Mucosa of stomach (tissue), 1 donor: Measurements from ENCODE around the gene ZFAND2B.
A peak's percentile ranks its signal among the peaks of the same experiment; 100 is the strongest.

Source experiments
- H3K27me3 ChIP-seq: one replicate; pipeline ENCODE4 v1.7.0; 2013; ENCODE audit warnings: mild to moderate bottlenecking, low read length; ENCODE audit not compliant: control insufficient read depth, insufficient read depth
- H3K36me3 ChIP-seq: one replicate; pipeline ENCODE4 v1.7.0; 2013; ENCODE audit warnings: low read length; ENCODE audit not compliant: control insufficient read depth, insufficient read depth
- H3K4me1 ChIP-seq: one replicate; pipeline ENCODE4 v1.7.0; 2013; ENCODE audit warnings: mild to moderate bottlenecking, low read length; ENCODE audit not compliant: control insufficient read depth, insufficient read depth
- H3K4me3 ChIP-seq: one replicate; pipeline ENCODE4 v1.7.0; 2013; ENCODE audit warnings: low read length
- H3K9ac ChIP-seq: one replicate; pipeline ENCODE4 v1.7.0; 2013; ENCODE audit warnings: mild to moderate bottlenecking, low read length, moderate library complexity
- H3K9me3 ChIP-seq: one replicate; pipeline ENCODE4 v1.7.0; 2013; ENCODE audit warnings: mild to moderate bottlenecking, low read length, moderate library complexity; ENCODE audit not compliant: control insufficient read depth
- donor health status: Pancreatic carcinoma.

Gene ZFAND2B

DNA sequence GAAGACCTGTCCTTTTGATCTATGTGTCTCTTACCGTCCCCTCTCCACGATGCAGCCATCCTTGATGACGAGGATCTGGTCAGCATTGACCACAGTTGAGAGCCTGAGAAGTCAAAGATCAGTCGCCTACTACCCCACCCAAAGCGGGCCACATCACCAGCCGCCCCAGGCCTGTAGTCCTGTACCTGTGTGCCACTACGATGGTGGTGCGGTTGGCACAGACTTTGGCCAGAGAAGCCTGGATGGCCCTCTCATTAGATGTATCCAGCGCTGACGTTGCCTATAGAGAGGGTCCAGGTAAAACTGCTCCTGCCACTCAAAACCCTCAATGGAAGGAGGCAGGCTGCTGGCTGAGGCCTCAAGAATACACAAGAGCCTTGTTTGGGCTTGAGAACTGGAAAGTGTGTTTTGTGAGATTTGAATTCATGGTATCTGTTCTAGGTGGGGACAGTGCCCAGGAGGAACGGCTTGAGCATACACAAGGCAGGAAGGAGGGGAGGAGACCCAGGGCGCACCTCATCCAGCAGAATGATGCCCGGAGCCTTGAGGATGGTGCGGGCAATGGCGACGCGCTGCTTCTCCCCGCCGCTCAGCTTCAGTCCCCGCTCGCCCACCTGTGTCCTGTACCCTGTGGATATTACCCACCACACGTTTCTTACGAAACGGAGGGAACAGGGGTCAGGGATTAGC lies 3.8 kb downstream of the ZFAND2B start:
- H3K9ac ChIP-seq: no peak overlapping the region
- no peaks in the 10 kb centered on the region for H3K27me3 ChIP-seq
- H3K4me3 ChIP-seq: no peak overlapping the region
- peaks cover 19% of the 10 kb centered on the region for H3K4me1 ChIP-seq
- H3K36me3 ChIP-seq: peaks cover 6% of the 10 kb centered on the region
- H3K9me3 ChIP-seq: no peaks in the 10 kb centered on the region

DNA sequence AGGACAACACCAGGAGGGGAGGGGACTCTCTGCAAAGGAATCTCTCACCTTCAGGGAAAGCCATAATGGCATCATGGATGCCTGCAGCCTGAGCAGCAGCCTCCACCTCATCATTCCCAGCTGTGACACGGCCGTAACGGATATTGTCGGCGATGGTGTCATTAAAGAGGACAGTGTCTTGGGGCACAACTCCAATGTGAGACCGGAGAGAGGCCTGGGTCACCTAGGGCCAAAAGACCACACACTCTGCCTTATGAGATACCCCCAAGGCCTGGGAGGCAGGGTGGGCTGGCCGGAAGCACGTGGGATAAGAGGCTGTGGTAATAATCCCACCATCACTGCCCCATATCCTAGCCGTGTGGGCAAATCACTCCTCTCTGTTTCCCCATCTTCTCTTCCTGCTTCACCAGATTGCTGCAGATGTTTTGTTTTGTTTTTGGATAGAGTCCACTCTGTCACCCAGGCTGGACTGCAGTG lies 4.3 kb downstream of the ZFAND2B start:
- peaks cover 19% of the 10 kb centered on the region for H3K4me1 ChIP-seq
- H3K9ac ChIP-seq: no peak overlapping the region
- H3K36me3 ChIP-seq: peaks cover 6% of the 10 kb centered on the region
- no peaks in the 10 kb centered on the region for H3K9me3 ChIP-seq
- no peaks in the 10 kb centered on the region for H3K27me3 ChIP-seq
- H3K4me3 ChIP-seq: no peak overlapping the region

DNA sequence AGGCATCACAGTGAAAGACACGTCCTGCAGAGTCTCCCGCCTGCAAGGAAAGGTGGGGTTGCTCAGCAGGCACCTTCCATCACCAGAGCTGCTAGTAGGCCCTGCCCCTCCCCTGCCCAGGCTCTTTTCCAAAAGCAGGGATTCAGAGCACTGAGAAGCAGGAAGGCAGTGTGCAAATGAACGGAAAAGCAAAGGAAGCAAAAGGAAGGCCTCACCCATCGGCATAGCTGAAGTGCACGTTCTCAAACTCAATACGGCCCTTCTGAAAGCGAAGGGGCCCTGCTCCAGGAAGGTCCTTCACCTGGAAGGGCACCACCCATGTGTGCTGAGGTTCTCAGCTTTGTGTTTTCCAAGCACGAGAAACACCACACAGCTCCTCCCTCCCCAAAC lies 6.4 kb downstream of the ZFAND2B start:
- peaks cover 23% of the 10 kb centered on the region for H3K4me1 ChIP-seq
- H3K4me3 ChIP-seq: no peak overlapping the region
- peaks cover 6% of the 10 kb centered on the region for H3K36me3 ChIP-seq
- no peak overlapping the region for H3K9ac ChIP-seq
- H3K9me3 ChIP-seq: no peaks in the 10 kb centered on the region
- H3K27me3 ChIP-seq: no peaks in the 10 kb centered on the region

DNA sequence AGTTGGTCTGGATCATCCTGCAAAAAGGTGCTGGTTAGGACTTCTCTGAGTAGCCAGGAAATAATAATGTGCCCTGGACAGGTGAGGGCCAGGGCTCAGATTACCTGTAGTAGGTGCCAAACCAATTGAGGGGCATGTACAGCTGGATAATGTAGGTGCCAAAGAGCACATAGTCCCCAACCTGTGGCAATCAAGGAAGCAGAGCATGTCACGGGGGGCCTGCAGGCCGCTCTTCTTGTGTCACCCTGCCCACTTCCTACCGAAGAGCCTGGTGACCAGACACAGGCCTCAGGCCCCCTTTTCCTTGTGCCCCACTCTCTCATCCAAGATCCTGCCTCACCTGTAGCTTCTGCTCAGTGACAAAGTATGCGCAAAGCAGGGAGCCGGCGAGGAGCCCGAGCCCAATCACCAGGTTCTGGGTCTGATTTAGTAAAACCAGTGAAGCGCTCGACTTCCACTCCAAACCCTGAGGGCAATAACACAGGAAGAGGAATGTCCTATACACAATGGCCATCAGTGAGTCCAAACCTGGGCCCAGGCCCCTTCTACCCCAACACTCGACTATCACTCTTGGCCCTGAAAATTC lies 7.0 kb downstream of the ZFAND2B start:
- Histone ChIP-seq H3K27me3 (no peaks in the 10 kb centered on the region), H3K4me1 (peaks cover 23% of the 10 kb centered on the region), H3K36me3 (peaks cover 6% of the 10 kb centered on the region), H3K4me3 (no peak overlapping the region), H3K9ac (no peak overlapping the region), H3K9me3 (no peaks in the 10 kb centered on the region)

DNA sequence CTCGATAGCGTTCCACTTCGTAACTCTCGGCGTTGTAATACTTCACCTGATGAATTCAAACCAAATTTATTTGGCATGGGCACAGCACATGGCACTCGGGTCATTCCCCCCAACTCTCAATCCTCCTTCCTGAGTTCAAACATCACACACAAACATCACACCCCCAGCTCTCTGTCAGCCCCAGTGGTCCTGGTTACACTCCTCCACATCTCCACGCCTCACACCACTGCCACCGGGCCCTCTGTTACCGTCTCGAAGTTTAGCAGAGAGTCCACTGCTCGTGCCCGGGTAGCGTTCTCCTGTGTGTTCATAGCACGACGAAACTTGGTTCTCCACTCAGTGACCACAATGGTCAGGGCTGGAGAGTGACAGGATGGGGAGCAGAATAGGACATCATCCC lies 7.6 kb downstream of the ZFAND2B start:
- Histone ChIP-seq H3K4me3 (no peak overlapping the region), H3K36me3 (peaks cover 2% of the 10 kb centered on the region), H3K9ac (no peak overlapping the region), H3K27me3 (no peaks in the 10 kb centered on the region), H3K4me1 (peaks cover 26% of the 10 kb centered on the region), H3K9me3 (no peaks in the 10 kb centered on the region)

DNA sequence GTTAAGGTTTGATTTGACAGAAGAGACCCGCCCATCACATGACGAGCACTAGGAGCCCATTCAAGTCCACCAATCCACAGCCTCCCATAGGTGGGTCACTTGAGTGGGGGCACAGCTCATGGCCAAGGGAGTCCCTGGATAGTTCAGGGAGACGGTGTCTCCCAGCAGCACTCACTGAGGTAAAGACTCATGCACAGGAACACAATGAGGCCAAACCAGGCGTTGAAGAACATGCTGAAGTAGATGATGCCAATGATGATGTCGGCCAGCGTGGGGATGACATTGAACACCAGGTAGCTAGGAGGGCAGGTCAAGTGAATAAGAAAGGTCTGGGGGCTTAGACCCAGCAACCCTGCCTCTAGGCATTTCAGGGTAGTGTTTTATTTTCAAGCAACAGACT lies 8.2 kb downstream of the ZFAND2B start:
- Histone ChIP-seq H3K9ac (no peak overlapping the region), H3K36me3 (peaks cover under 1% of the 10 kb centered on the region), H3K4me1 (peaks cover 32% of the 10 kb centered on the region), H3K4me3 (no peak overlapping the region), H3K27me3 (no peaks in the 10 kb centered on the region), H3K9me3 (no peaks in the 10 kb centered on the region)

DNA sequence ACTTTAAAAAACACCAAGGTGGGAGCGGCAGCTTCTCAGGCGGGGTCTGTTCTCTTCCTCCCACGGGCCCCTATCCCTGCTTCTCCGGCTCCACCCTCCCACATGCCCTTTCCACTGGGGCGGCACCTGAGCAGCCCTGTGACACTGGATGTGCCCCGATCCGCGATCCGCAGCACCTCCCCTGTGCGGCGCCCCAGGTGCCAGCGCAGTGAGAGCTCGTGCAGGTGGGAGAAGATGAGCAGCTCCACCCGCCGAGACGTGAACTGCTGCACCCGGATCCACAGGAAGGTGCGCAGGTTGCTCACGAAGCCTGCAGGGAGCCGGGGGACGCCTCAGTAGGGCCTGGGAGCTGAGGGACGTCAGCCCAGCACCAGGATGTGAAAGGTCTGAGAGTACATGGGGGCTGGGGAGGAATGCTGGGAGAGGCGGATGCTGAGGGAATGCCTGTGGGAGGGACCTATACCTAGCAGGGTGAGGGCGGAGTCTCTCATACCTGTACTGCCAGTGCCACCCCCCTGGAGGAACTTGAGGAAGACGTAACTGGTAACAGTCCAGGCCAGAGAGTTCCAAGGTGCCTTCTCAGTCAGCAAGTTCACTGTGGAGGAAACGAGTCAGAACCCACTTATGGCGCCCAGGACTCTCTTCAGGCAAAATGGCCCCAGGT lies 9.4 kb downstream of the ZFAND2B start:
- Histone ChIP-seq H3K9ac (no peak overlapping the region), H3K36me3 (peaks cover 8% of the 10 kb centered on the region), H3K27me3 (no peaks in the 10 kb centered on the region), H3K4me1 (peaks cover 33% of the 10 kb centered on the region), H3K9me3 (no peaks in the 10 kb centered on the region), H3K4me3 (no peak overlapping the region)

DNA sequence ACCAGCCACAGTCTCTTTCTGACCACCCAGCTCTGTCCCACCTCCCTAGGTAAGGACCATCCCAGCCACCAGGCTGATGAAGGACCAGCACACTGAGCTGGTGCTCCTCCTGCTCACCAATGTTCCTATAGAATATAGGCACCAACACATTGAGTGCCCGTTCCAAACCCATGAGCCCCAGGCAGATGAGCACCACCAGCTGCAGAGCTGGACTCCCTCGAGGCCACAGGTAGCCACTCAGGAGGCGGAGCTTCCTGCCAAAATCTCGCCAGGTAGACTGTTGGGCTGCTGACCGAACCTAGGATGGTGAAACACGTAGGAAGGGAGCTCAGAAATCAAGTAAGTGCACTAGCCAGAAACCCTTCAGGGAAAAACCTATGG lies 9.9 kb downstream of the ZFAND2B start:
- H3K9ac ChIP-seq: no peak overlapping the region
- H3K27me3 ChIP-seq: no peaks in the 10 kb centered on the region
- H3K4me1 ChIP-seq: peaks cover 33% of the 10 kb centered on the region
- H3K4me3 ChIP-seq: no peak overlapping the region
- no peaks in the 10 kb centered on the region for H3K9me3 ChIP-seq
- H3K36me3 ChIP-seq: peaks cover 8% of the 10 kb centered on the region

DNA sequence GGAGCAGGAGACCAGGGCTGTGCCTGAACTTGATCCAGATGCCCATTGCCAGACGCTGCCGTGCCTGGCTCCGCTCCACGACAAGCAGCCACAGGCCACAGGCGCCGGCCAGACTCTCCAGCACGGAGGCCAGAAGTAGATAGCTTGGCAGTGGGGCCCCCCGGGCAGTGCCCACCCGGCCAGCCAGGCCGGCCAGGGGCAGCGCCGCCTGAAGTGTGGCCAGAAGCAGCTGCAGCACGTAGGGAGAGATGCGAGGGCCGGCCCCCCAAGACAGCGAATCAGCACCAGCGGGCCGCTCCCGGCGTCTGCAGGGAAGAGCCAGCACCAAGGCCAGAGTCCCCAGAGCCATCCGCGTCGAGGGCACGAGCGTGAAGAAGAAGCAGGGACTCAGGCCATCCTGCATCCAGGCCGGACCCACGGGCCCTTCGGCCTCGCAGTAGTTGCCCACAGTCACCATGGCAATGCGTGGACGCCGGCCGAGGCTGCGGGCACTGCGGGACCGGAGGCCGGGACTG lies 11.7 kb downstream of the ZFAND2B start:
- peak overlapping the region; percentile 49 for H3K9ac ChIP-seq
- peak overlapping the region; percentile 28 for H3K4me3 ChIP-seq
- H3K27me3 ChIP-seq: no peaks in the 10 kb centered on the region
- peaks cover 33% of the 10 kb centered on the region for H3K4me1 ChIP-seq
- no peaks in the 10 kb centered on the region for H3K9me3 ChIP-seq
- peaks cover 10% of the 10 kb centered on the region for H3K36me3 ChIP-seq

DNA sequence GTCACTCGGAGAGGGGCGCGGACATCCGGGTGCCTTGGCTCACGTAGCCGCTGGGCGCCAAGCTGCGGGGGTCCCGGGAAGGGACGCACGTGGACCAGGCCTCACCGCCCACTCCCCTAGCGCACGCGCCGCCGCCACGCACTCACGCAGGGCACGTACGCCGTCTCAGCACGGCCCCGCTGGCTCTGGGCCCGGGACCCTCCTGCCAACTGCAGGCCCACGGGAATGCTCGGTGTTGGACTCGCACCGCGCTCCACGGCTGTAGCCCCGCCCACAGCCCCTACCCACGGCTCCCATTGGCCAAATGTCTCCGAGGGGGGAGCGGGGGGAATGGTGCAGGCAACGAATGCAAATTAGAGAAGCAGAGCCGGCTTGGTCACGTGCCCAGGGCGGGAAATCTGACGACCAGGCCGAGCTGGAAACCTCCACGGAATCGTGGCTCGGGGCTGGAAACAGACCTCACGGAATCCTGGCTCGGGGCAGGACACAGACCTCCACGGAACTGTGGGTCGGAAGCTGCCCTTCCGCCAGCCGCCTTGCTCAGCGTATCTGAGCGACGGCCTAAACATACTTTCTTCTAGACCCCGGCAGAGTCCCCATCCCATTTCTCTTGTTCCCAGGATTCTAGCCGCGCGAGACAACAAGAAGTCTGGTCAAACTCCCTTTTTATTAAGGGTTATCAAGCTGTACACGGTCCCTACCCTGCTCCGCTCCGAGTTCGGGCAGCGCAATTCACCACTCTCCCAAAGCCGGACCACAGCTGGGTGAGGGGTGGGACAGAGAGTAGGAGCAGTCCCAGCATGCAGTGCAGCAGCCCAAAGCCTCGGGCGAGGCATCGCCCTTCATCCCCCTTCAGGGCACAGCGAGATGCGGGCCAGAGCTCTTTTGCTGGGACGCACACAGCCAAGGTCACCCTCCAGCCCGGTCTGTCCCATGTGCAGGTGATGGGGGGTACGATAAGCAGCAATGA lies 12.4 kb downstream of the ZFAND2B start, which contains the start of gene ABCB6:
Gene ABCB6 (minus strand): TSS at position 227 of the 970 bp plus-strand sequence. CDS start 285 bp downstream, outside the sequence.
- H3K36me3 ChIP-seq: peaks cover 18% of the 10 kb centered on the region
- peak within 1 kb of the TSS; percentile 49 for H3K9ac ChIP-seq
- H3K4me1 ChIP-seq: peaks cover 33% of the 10 kb centered on the region
- H3K9me3 ChIP-seq: no peaks in the 10 kb centered on the region
- peak within 1 kb of the TSS; percentile 28 for H3K4me3 ChIP-seq
- H3K27me3 ChIP-seq: no peaks in the 10 kb centered on the region

DNA sequence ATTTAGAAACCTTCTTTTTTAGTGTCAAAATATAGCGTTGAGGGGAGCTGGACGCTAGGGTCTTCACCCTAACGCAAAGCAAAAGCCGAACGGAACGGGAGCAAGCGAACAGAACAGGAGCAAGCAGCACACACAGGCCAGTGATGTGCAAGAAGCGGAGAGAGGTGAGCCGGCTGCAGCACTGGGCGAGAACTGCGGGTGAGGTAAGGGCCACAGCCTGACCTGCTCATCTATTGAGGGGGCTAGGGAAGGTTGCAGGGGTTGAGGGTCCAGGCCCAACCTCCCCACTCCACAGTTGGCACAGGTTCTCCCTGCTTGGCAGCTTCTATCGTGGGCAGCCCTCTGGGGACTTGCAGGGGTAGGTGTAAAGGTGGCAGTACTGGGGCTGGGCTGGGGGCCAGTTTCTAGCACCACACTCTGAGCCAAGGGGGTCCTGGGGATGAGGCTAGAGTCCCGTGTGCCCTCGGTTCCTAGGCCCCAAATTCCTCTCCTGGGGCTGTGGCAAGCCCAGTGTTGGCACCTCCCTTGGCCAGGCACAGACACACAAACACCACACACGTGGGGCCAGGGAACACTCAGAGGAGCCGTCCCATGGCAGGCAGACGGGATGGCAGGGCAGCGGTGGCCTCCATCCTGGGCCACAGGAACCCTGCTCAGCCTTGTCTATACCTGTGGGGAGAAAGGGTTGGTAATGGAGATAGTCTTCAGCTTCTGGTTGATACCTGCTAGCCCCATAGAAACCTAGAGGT lies 13.4 kb downstream of the ZFAND2B start:
- H3K36me3 ChIP-seq: peaks cover 24% of the 10 kb centered on the region
- no peak overlapping the region for H3K4me3 ChIP-seq
- no peaks in the 10 kb centered on the region for H3K9me3 ChIP-seq
- no peak overlapping the region for H3K9ac ChIP-seq
- peaks cover 33% of the 10 kb centered on the region for H3K4me1 ChIP-seq
- no peaks in the 10 kb centered on the region for H3K27me3 ChIP-seq
